ENCODE measurements around the gene RPS27L.

DNA sequence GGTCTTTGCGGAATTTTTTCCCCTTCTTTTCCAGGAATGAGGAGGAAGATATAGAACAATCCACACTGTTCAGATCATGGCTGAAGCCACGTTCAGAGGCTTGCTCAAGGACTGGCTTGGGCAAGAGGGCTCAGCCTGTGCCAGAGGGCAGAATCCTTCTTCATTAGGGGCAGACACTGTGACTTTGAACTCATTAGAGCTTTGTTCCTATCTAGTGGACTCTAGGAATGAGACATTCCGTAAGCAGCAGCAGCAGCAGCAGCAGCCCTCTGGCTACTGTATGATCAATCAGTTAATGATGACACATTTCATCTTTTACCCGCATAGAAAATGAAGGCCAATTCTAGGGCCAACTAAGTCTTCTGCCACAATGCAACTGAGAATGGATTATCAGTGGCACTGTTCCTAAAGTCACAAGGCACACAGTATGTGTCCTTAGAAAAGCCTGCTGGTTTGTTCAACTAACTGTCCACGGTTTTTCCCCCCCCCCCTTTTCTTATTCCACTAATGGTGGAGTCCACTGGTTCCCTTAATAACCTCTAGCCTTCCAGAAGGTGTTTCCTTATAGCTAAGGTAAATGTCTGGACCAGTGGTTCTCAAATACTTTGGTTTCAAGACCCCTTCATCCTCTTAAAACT lies 30.4 kb upstream of the RPS27L start:
- TF ChIP-seq CTCF (IDR thresholded peaks at IDR 0.05) = no peak
- no peak for TF ChIP-seq POLR2AphosphoS5 (IDR thresholded peaks at IDR 0.05)
